Measurements from ENCODE around the gene TREX2.

DNA sequence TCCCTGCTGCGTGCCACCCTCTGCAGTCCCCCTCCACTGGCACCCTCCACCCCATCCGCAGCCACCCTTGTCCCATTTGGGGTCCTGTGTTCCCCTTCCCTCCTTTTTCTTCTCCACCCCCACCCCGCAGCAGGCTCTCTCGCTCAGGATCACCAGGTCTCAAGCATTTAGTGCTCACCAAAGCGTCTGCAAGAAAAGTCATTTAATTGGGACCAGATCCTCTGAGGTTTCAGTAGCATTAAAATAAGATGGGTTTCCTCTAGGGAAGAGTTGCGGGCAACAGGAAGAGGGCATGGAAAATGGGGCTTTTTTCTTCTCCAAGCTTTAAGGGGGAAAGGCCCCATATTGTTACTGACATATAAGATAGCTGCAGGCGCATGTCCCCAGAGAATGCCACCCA lies 29.4 kb upstream of the TREX2 start:
- TF ChIP-seq EZH2 (IDR thresholded peaks at IDR 0.05) (no peak), POLR2AphosphoS5 (IDR thresholded peaks at IDR 0.05; ENCODE audit: low read depth, low read length) (no peak), CEBPB (IDR thresholded peaks at IDR 0.05; ENCODE audit: low read depth) (no peak)
- TF ChIP-seq, protein P1, sequence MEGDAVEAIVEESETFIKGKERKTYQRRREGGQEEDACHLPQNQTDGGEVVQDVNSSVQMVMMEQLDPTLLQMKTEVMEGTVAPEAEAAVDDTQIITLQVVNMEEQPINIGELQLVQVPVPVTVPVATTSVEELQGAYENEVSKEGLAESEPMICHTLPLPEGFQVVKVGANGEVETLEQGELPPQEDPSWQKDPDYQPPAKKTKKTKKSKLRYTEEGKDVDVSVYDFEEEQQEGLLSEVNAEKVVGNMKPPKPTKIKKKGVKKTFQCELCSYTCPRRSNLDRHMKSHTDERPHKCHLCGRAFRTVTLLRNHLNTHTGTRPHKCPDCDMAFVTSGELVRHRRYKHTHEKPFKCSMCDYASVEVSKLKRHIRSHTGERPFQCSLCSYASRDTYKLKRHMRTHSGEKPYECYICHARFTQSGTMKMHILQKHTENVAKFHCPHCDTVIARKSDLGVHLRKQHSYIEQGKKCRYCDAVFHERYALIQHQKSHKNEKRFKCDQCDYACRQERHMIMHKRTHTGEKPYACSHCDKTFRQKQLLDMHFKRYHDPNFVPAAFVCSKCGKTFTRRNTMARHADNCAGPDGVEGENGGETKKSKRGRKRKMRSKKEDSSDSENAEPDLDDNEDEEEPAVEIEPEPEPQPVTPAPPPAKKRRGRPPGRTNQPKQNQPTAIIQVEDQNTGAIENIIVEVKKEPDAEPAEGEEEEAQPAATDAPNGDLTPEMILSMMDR (IDR thresholded peaks at IDR 0.05 in 2 of 3, conservative IDR thresholded peaks at IDR 0.05 in 1 of 3; ENCODE audit: borderline replicate concordance in 1 of 3, insufficient read depth in 1 of 3, low read depth in 2 of 3, low read length in 2 of 3) = no peak
